ENCODE results near the gene FBXO44.

Gene FBXO44

GRCh38 chr1:11623702-11624101 lies 31.0 kb upstream of the FBXO44 start:
- no peak for TF ChIP-seq CTCF (IDR thresholded peaks at IDR 0.05; ENCODE audit: control insufficient read depth, extremely low read depth, insufficient read depth)
- DNase-seq (ENCODE audit: low read depth): no peak

GRCh38 chr1:11626551-11626950 lies 28.1 kb upstream of the FBXO44 start:
- TF ChIP-seq CTCF (IDR thresholded peaks at IDR 0.05; ENCODE audit: control insufficient read depth, extremely low read depth, insufficient read depth): no peak
- no peak for DNase-seq (ENCODE audit: low read depth)
- H3K4me3 ChIP-seq (ENCODE audit: low read depth, low read length): no peak overlapping the region

More at GRCh38 chr1:11623702-11624101, 31.0 kb upstream of the FBXO44 start:
- no peak overlapping the region for H3K4me3 ChIP-seq (ENCODE audit: low read depth, low read length)

- no peak overlapping the region for H3K4me3 ChIP-seq (ENCODE audit: low read depth, low read length)
- no peak for TF ChIP-seq CTCF (IDR thresholded peaks at IDR 0.05; ENCODE audit: control insufficient read depth, extremely low read depth, insufficient read depth)
- DNase-seq (ENCODE audit: low read depth): no peak
These were observed 25.9 kb upstream of the FBXO44 start for GRCh38 chr1:11628767-11629166.

GRCh38 chr1:11629184-11630016 lies 25.3 kb upstream of the FBXO44 start:
- H3K4me3 ChIP-seq (ENCODE audit: low read depth, low read length): no peak overlapping the region
- no peak for TF ChIP-seq CTCF (IDR thresholded peaks at IDR 0.05; ENCODE audit: control insufficient read depth, extremely low read depth, insufficient read depth)
- no peak for DNase-seq (ENCODE audit: low read depth)

GRCh38 chr1:11634365-11635192 lies 20.1 kb upstream of the FBXO44 start:
- TF ChIP-seq CTCF (IDR thresholded peaks at IDR 0.05; ENCODE audit: control insufficient read depth, extremely low read depth, insufficient read depth): no peak
- DNase-seq (ENCODE audit: low read depth): no peak
- H3K4me3 ChIP-seq (ENCODE audit: low read depth, low read length): no peak overlapping the region

- no peak overlapping the region for H3K4me3 ChIP-seq (ENCODE audit: low read depth, low read length)
- no peak for DNase-seq (ENCODE audit: low read depth)
- TF ChIP-seq CTCF (IDR thresholded peaks at IDR 0.05; ENCODE audit: control insufficient read depth, extremely low read depth, insufficient read depth): no peak
These were observed 16.6 kb upstream of the FBXO44 start for GRCh38 chr1:11638121-11638520.

Data from LNCaP clone FGC (cell line).